Astrocyte (in vitro differentiated cells and primary cell): Measurements from ENCODE around the gene NMNAT3. TPM values are rescaled to one million over a fixed set of nuclear protein-coding genes. Genes with fewer than 3 reads are reported as not detected.

Source experiments
- DNase-seq: peaks from one replicate; pipeline ENCODE4 v3.0.0-alpha.2; 2010; ENCODE audit warnings: low read depth
- FAIRE-seq: peaks from 2 replicates; lab custom pipeline; 2011; peaks lifted over from hg19 to GRCh38; lab: Jason Lieb, UNC
- H2AFZ ChIP-seq: 2 replicates; pipeline ENCODE4 v1.6.0; 2012; ENCODE audit warnings: low read depth, low read length, inconsistent platforms
- H3K27ac ChIP-seq: 2 replicates; pipeline ENCODE4 v1.5.1; 2011; ENCODE audit warnings: low read depth, low read length, inconsistent platforms
- H3K27me3 ChIP-seq: 2 replicates; pipeline ENCODE4 v1.6.0; 2011; ENCODE audit warnings: low read length, inconsistent platforms; ENCODE audit not compliant: insufficient read depth
- H3K36me3 ChIP-seq: 2 replicates; pipeline ENCODE4 v1.5.1; 2011; ENCODE audit warnings: low read length, inconsistent platforms; ENCODE audit not compliant: insufficient read depth
- H3K4me1 ChIP-seq: 2 replicates; pipeline ENCODE4 v1.5.1; 2011; ENCODE audit warnings: low read length, inconsistent platforms; ENCODE audit not compliant: insufficient read depth
- H3K4me2 ChIP-seq: 2 replicates; pipeline ENCODE4 v1.6.0; 2012; ENCODE audit warnings: low read length, inconsistent platforms
- H3K4me3 ChIP-seq: 2 replicates; pipeline ENCODE4 v1.5.1; 2011; ENCODE audit warnings: low read depth, mild to moderate bottlenecking, low read length, inconsistent platforms; ENCODE audit not compliant: insufficient read depth
- H3K79me2 ChIP-seq: 2 replicates; pipeline ENCODE4 v1.6.0; 2012; ENCODE audit warnings: mild to moderate bottlenecking, low read length, inconsistent platforms; ENCODE audit not compliant: insufficient read depth
- H3K9ac ChIP-seq: 2 replicates; pipeline ENCODE4 v1.6.0; 2012; ENCODE audit warnings: mild to moderate bottlenecking, low read length, inconsistent platforms
- H3K9me3 ChIP-seq: 2 replicates; pipeline ENCODE4 v1.5.1; 2012; ENCODE audit warnings: low read depth, mild to moderate bottlenecking, low read length, inconsistent platforms; ENCODE audit not compliant: insufficient read depth
- H4K20me1 ChIP-seq: 2 replicates; pipeline ENCODE4 v1.6.0; 2012; ENCODE audit warnings: low read length, inconsistent platforms; ENCODE audit not compliant: insufficient read depth
- H3K27ac Mint-ChIP-seq: one replicate; pipeline ENCODE4 v1.8.0; 2021; ENCODE audit warnings: mild to moderate bottlenecking, mixed read lengths; ENCODE audit not compliant: unreplicated experiment
- H3K27me3 Mint-ChIP-seq: one replicate; pipeline ENCODE4 v1.8.0; 2021; ENCODE audit warnings: low read depth, mixed read lengths; ENCODE audit not compliant: unreplicated experiment
- H3K36me3 Mint-ChIP-seq: one replicate; pipeline ENCODE4 v1.8.0; 2021; ENCODE audit warnings: low read depth, mixed read lengths; ENCODE audit not compliant: unreplicated experiment
- H3K4me1 Mint-ChIP-seq: one replicate; pipeline ENCODE4 v1.8.0; 2021; ENCODE audit warnings: low read depth, mixed read lengths; ENCODE audit not compliant: unreplicated experiment
- H3K4me3 Mint-ChIP-seq: one replicate; pipeline ENCODE4 v1.8.0; 2021; ENCODE audit warnings: mild to moderate bottlenecking, moderate library complexity, mixed read lengths; ENCODE audit not compliant: unreplicated experiment
- H3K9me3 Mint-ChIP-seq: one replicate; pipeline ENCODE4 v1.8.0; 2021; ENCODE audit warnings: mild to moderate bottlenecking, mixed read lengths; ENCODE audit not compliant: unreplicated experiment
- EZH2 ChIP-seq: IDR thresholded peaks from 2 replicates; pipeline ENCODE4 v1.6.1; 2012; ENCODE audit warnings: mild to moderate bottlenecking, low read length, inconsistent platforms; ENCODE audit not compliant: insufficient read depth
- total RNA-seq: library from RNA; stranded (reverse); gene quantifications from 2 replicates; pipeline ENCODE4 v1.2.1, GENCODE V29; 2021
- TF ChIP-seq, protein P1 (sequence below): IDR thresholded peaks from 2 replicates; pipeline ENCODE4 v1.5.1; 2011; ENCODE audit warnings: low read depth, mild to moderate bottlenecking, inconsistent platforms, low read length, moderate library complexity; ENCODE audit not compliant: insufficient read depth

Gene NMNAT3
- total RNA-seq, 1 donor from 2014 or later: 1.3 TPM

DNA sequence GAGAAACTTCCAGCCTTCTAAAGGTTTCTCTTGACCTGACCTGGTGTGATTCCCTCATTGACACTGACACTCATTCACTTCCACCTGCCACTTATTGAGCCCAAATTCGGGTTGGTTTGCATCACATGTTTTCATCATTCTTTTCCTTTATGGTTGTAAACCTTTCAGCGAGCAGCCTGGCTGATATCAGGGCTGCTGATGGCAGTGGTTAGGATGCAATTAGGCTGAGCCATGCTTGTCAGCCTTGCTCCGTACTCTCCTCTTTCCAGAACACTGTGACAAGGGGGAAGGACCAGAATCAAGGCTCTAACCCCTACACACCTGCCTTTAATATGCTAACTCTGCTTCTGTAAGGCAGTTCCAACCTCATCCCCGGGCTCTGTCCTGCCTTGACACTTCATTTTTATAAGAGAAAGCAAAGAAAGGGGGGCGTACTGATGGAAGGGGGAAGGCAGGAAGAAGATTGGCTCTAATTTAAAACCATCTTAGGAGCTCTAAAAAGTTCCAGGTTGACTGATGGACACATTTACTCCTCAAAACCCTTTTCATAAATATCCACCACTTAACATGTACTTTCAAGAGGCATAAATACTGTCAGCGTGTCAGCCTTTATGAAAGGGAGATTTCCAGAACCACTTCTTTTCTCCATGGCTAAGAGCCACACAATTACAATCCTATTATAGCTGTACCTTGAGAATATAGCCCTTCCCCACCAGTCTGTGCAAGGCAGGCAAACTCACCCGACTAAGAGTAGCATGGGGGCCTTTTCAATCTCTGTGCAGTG, 5.7 kb downstream of the NMNAT3 start:
- no peaks in the 10 kb centered on the region for H3K9me3 ChIP-seq
- H3K27ac ChIP-seq: no peak overlapping the region
- FAIRE-seq (no peak), DNase-seq (no peak)
- H2AFZ ChIP-seq: no peak overlapping the region
- H3K9me3 Mint-ChIP-seq: peaks cover 3% of the 10 kb centered on the region
- H3K27me3 Mint-ChIP-seq: peaks cover 28% of the 10 kb centered on the region
- no peaks in the 10 kb centered on the region for H3K79me2 ChIP-seq
- no peak overlapping the region for H3K4me3 ChIP-seq
- peaks cover 5% of the 10 kb centered on the region for H3K4me1 Mint-ChIP-seq
- H3K4me2 ChIP-seq: no peak overlapping the region
- H3K27ac Mint-ChIP-seq: no peak overlapping the region
- TF ChIP-seq, protein P1, sequence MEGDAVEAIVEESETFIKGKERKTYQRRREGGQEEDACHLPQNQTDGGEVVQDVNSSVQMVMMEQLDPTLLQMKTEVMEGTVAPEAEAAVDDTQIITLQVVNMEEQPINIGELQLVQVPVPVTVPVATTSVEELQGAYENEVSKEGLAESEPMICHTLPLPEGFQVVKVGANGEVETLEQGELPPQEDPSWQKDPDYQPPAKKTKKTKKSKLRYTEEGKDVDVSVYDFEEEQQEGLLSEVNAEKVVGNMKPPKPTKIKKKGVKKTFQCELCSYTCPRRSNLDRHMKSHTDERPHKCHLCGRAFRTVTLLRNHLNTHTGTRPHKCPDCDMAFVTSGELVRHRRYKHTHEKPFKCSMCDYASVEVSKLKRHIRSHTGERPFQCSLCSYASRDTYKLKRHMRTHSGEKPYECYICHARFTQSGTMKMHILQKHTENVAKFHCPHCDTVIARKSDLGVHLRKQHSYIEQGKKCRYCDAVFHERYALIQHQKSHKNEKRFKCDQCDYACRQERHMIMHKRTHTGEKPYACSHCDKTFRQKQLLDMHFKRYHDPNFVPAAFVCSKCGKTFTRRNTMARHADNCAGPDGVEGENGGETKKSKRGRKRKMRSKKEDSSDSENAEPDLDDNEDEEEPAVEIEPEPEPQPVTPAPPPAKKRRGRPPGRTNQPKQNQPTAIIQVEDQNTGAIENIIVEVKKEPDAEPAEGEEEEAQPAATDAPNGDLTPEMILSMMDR: no peak
- TF ChIP-seq EZH2: no peak
- no peaks in the 10 kb centered on the region for H3K4me1 ChIP-seq
- H3K36me3 ChIP-seq: no peaks in the 10 kb centered on the region
- no peaks in the 10 kb centered on the region for H3K27me3 ChIP-seq
- H3K9ac ChIP-seq: no peak overlapping the region
- no peak overlapping the region for H3K4me3 Mint-ChIP-seq
- H4K20me1 ChIP-seq: no peaks in the 10 kb centered on the region
- H3K36me3 Mint-ChIP-seq: no peaks in the 10 kb centered on the region

DNA sequence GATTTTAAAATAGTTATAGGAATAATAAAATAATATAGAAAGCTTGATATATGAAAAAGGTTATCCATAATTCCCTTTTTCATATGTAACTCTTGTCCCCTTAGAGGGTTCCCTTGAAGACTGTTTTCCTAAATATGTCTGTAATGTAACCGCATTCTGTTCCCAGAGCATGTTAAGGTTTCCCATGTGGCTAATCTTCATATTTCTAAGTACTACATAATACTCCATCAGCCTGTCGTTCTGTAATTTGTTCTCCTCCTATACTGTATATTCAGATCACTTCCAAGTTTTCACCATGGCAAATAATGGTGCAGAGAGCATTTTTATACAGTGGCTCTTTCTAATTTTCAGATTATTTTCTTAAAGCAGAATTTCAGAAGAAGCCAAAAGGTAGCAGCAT, 6.7 kb downstream of the NMNAT3 start:
- FAIRE-seq (no peak), DNase-seq (no peak)
- Mint-ChIP-seq H3K36me3 (no peaks in the 10 kb centered on the region), H3K27ac (no peak overlapping the region), H3K4me3 (no peak overlapping the region), H3K27me3 (peaks cover 19% of the 10 kb centered on the region), H3K9me3 (peaks cover 3% of the 10 kb centered on the region), H3K4me1 (peaks cover 5% of the 10 kb centered on the region)
- H3K27me3 ChIP-seq: no peaks in the 10 kb centered on the region
- H3K27ac ChIP-seq: no peak overlapping the region
- no peaks in the 10 kb centered on the region for H3K9me3 ChIP-seq
- H3K4me3 ChIP-seq: no peak overlapping the region
- TF ChIP-seq EZH2: no peak
- TF ChIP-seq, protein P1: no peak
- no peaks in the 10 kb centered on the region for H4K20me1 ChIP-seq
- no peak overlapping the region for H3K4me2 ChIP-seq
- no peak overlapping the region for H3K9ac ChIP-seq
- no peak overlapping the region for H2AFZ ChIP-seq
- H3K79me2 ChIP-seq: no peaks in the 10 kb centered on the region
- no peaks in the 10 kb centered on the region for H3K4me1 ChIP-seq
- no peaks in the 10 kb centered on the region for H3K36me3 ChIP-seq

DNA sequence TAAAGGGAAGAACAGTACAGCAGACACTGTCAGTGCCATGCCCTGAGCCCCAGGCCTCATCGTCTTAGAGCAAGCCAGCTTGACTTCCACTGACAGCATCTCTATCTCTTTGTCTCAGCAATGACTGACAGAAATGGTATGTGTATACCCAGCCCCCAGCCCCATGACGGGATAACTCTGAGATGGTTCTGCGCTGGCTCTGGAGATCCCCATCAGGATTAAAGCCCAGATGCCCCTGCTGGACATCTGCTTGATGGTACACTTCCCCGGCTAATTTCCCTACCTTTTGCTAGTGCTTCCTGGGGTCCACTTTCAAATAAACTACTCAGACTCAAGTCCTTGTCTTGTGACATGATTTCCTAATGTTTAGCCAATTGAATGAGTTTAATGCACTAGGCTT, 7.6 kb downstream of the NMNAT3 start:
- no peaks in the 10 kb centered on the region for H3K27me3 ChIP-seq
- no peak overlapping the region for H2AFZ ChIP-seq
- Mint-ChIP-seq H3K36me3 (no peaks in the 10 kb centered on the region), H3K9me3 (peaks cover 3% of the 10 kb centered on the region), H3K4me1 (peaks cover 5% of the 10 kb centered on the region), H3K4me3 (no peak overlapping the region), H3K27me3 (peaks cover 16% of the 10 kb centered on the region), H3K27ac (no peak overlapping the region)
- no peaks in the 10 kb centered on the region for H3K36me3 ChIP-seq
- no peak overlapping the region for H3K4me2 ChIP-seq
- no peak overlapping the region for H3K27ac ChIP-seq
- no peaks in the 10 kb centered on the region for H3K9me3 ChIP-seq
- DNase-seq (no peak), FAIRE-seq (no peak)
- H3K9ac ChIP-seq: no peak overlapping the region
- no peaks in the 10 kb centered on the region for H3K4me1 ChIP-seq
- no peaks in the 10 kb centered on the region for H3K79me2 ChIP-seq
- no peaks in the 10 kb centered on the region for H4K20me1 ChIP-seq
- no peak overlapping the region for H3K4me3 ChIP-seq
- TF ChIP-seq EZH2: no peak
- TF ChIP-seq, protein P1: no peak
